DOHH2 (cell line): ENCODE measurements around the gene SAMD4B.

Experiments
- EZH2phosphoT487 ChIP-seq: fragments of 200-600 bp; sonication (generic); IDR thresholded peaks from 2 replicates; pipeline ENCODE4 v1.6.1; 2017; ENCODE audit warnings: borderline replicate concordance, mild to moderate bottlenecking, antibody characterized with exemption, low read length, moderate library complexity, mixed read lengths
- TF ChIP-seq, protein P1 (sequence below): fragments of 200-600 bp; sonication (generic); IDR thresholded peaks from one replicate; pipeline ENCODE4 v1.5.1; 2014; ENCODE audit warnings: antibody characterized with exemption, mild to moderate bottlenecking, low read depth, low read length; ENCODE audit not compliant: poor library complexity, severe bottlenecking

- TF ChIP-seq, protein P1, sequence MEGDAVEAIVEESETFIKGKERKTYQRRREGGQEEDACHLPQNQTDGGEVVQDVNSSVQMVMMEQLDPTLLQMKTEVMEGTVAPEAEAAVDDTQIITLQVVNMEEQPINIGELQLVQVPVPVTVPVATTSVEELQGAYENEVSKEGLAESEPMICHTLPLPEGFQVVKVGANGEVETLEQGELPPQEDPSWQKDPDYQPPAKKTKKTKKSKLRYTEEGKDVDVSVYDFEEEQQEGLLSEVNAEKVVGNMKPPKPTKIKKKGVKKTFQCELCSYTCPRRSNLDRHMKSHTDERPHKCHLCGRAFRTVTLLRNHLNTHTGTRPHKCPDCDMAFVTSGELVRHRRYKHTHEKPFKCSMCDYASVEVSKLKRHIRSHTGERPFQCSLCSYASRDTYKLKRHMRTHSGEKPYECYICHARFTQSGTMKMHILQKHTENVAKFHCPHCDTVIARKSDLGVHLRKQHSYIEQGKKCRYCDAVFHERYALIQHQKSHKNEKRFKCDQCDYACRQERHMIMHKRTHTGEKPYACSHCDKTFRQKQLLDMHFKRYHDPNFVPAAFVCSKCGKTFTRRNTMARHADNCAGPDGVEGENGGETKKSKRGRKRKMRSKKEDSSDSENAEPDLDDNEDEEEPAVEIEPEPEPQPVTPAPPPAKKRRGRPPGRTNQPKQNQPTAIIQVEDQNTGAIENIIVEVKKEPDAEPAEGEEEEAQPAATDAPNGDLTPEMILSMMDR, result no peak
- TF ChIP-seq EZH2phosphoT487, result no peak
These were observed 38.1 kb upstream of the SAMD4B start for GRCh38 chr19:39304185-39304513.
